ENCODE measurements around the gene GPAM.

Gene GPAM

GRCh38 chr10:112176543-112176942, 7.0 kb downstream of the GPAM start:
- no peak for DNase-seq

GRCh38 chr10:112175409-112175808, 8.2 kb downstream of the GPAM start:
- no peak for DNase-seq

GRCh38 chr10:112173206-112173605, 10.4 kb downstream of the GPAM start:
- no peak for DNase-seq

GRCh38 chr10:112168733-112169132, 14.8 kb downstream of the GPAM start:
- no peak for DNase-seq

- DNase-seq = no peak
Observed at GRCh38 chr10:112166800-112167199, 16.8 kb downstream of the GPAM start.

GRCh38 chr10:112161757-112162518, 21.6 kb downstream of the GPAM start:
- DNase-seq = no peak

- DNase-seq = no peak
Observed at GRCh38 chr10:112160834-112161233, 22.7 kb downstream of the GPAM start.

GRCh38 chr10:112159469-112159868, 24.1 kb downstream of the GPAM start:
- DNase-seq = no peak

- DNase-seq = no peak
Observed at GRCh38 chr10:112151524-112152039, 32.0 kb downstream of the GPAM start.

- no peak for DNase-seq
Observed at GRCh38 chr10:112148331-112148730, 35.2 kb downstream of the GPAM start.

- no peak for DNase-seq
Observed at GRCh38 chr10:112146799-112147198, 36.8 kb downstream of the GPAM start.

- no peak for DNase-seq
Observed at GRCh38 chr10:112145263-112145662, 38.3 kb downstream of the GPAM start.

- DNase-seq = no peak
Observed at GRCh38 chr10:112143420-112143819, 40.1 kb downstream of the GPAM start.

GRCh38 chr10:112141292-112141691, 42.3 kb downstream of the GPAM start:
- DNase-seq = no peak

GRCh38 chr10:112140110-112140970, 43.2 kb downstream of the GPAM start:
- DNase-seq = no peak

- no peak for DNase-seq
Observed at GRCh38 chr10:112139176-112139575, 44.4 kb downstream of the GPAM start.

GRCh38 chr10:112137154-112137987, 46.2 kb downstream of the GPAM start:
- no peak for DNase-seq

GRCh38 chr10:112136486-112137153, 46.9 kb downstream of the GPAM start:
- DNase-seq = no peak

GRCh38 chr10:112135604-112136003, 48.0 kb downstream of the GPAM start:
- DNase-seq = no peak

GRCh38 chr10:112132435-112132834, 51.1 kb downstream of the GPAM start:
- DNase-seq = no peak

- no peak for DNase-seq
Observed at GRCh38 chr10:112131996-112132395, 51.6 kb downstream of the GPAM start.

GRCh38 chr10:112131346-112131745, 52.2 kb downstream of the GPAM start:
- DNase-seq = no peak

Data from activated gamma-delta T cell (primary cell).